ENCODE results near the gene CTBP2. TPM values are rescaled to one million over a fixed set of nuclear protein-coding genes. Genes with fewer than 3 reads are reported as not detected.

Gene CTBP2
- total and polyA plus RNA-seq, 4 donors, result 3.4 to 59.2 (median 5.5) TPM

GRCh38 chr10:125129076-125129458 is 31.3 kb downstream of the CTBP2 start:
- Histone ChIP-seq H3K9ac (ENCODE audit: low read depth in 1 of 2, low read length in 2 of 2) (no peak overlapping the region), H3K36me3 (ENCODE audit: control insufficient read depth in 4 of 4, insufficient read depth in 3 of 4, low read depth in 1 of 4, low read length in 3 of 4) (no peaks in the 10 kb centered on the region), H3K4me1 (ENCODE audit: control insufficient read depth in 4 of 4, insufficient read depth in 4 of 4, low read length in 3 of 4) (peaks cover 0 to 2% (median 0%) of the 10 kb centered on the region in 4 donors), H3K4me3 (ENCODE audit: low read depth in 1 of 3, low read length in 3 of 3) (no peak overlapping the region), H3K27me3 (ENCODE audit: control insufficient read depth in 4 of 4, insufficient read depth in 4 of 4, low read length in 3 of 4) (no peaks in the 10 kb centered on the region), H3K27ac (ENCODE audit: low read depth in 1 of 2, low read length in 2 of 2) (no peak overlapping the region), H3K9me3 (ENCODE audit: control insufficient read depth in 4 of 4, low read length in 3 of 4) (peaks cover 0 to 3% (median 0%) of the 10 kb centered on the region in 4 donors)
- DNase-seq (ENCODE audit: low spot score), result no peak
- TF ChIP-seq TAF1 (conservative IDR thresholded peaks at IDR 0.05), result no peak
- no peak for TF ChIP-seq EGR1 (IDR thresholded peaks at IDR 0.05; ENCODE audit: low read depth in 2 of 2)
- TF ChIP-seq FOXA2 (IDR thresholded peaks at IDR 0.05), result no peak
- TF ChIP-seq HNF4G (IDR thresholded peaks at IDR 0.05), result no peak
- TF ChIP-seq NR2F2 (IDR thresholded peaks at IDR 0.05), result no peak
- TF ChIP-seq CTCF (IDR thresholded peaks at IDR 0.05; ENCODE audit: low read depth, low read length, missing input control), result no peak
- no peak for TF ChIP-seq RAD21 (IDR thresholded peaks at IDR 0.05)
- 84% methylated on average over 3 of the region's 3 CpGs for WGBS

GRCh38 chr10:125128397-125129075 is 31.8 kb downstream of the CTBP2 start:
- 89% methylated on average over 8 of the region's 8 CpGs for WGBS
- Histone ChIP-seq H3K4me3 (ENCODE audit: low read depth in 1 of 3, low read length in 3 of 3) (no peak overlapping the region), H3K27me3 (ENCODE audit: control insufficient read depth in 4 of 4, insufficient read depth in 4 of 4, low read length in 3 of 4) (no peaks in the 10 kb centered on the region), H3K27ac (ENCODE audit: low read depth in 1 of 2, low read length in 2 of 2) (no peak overlapping the region), H3K9ac (ENCODE audit: low read depth in 1 of 2, low read length in 2 of 2) (no peak overlapping the region), H3K9me3 (ENCODE audit: control insufficient read depth in 4 of 4, low read length in 3 of 4) (peaks cover 0 to 3% (median 0%) of the 10 kb centered on the region in 4 donors), H3K36me3 (ENCODE audit: control insufficient read depth in 4 of 4, insufficient read depth in 3 of 4, low read depth in 1 of 4, low read length in 3 of 4) (no peaks in the 10 kb centered on the region), H3K4me1 (ENCODE audit: control insufficient read depth in 4 of 4, insufficient read depth in 4 of 4, low read length in 3 of 4) (peaks cover 0 to 2% (median under 1%) of the 10 kb centered on the region in 4 donors)
- DNase-seq (ENCODE audit: low spot score), result no peak
- TF ChIP-seq MAX (IDR thresholded peaks at IDR 0.05) (no peak), RAD21 (IDR thresholded peaks at IDR 0.05) (no peak), RXRA (IDR thresholded peaks at IDR 0.05) (no peak), GABPA (IDR thresholded peaks at IDR 0.05 in 1 of 2, conservative IDR thresholded peaks at IDR 0.05 in 1 of 2) (no peak), FOXA2 (IDR thresholded peaks at IDR 0.05) (no peak), ATF3 (IDR thresholded peaks at IDR 0.05) (no peak), JUND (IDR thresholded peaks at IDR 0.05) (no peak)

- H3K36me3 ChIP-seq (ENCODE audit: control insufficient read depth in 4 of 4, insufficient read depth in 3 of 4, low read depth in 1 of 4, low read length in 3 of 4), result no peaks in the 10 kb centered on the region
- H3K9ac ChIP-seq (ENCODE audit: low read depth in 1 of 2, low read length in 2 of 2), result no peak overlapping the region
- H3K4me3 ChIP-seq (ENCODE audit: low read depth in 1 of 3, low read length in 3 of 3), result no peak overlapping the region
- TF ChIP-seq GABPA (IDR thresholded peaks at IDR 0.05 in 1 of 2, conservative IDR thresholded peaks at IDR 0.05 in 1 of 2), result no peak
- no peak for TF ChIP-seq REST (IDR thresholded peaks at IDR 0.05)
- no peak for DNase-seq (ENCODE audit: low spot score)
- no peaks in the 10 kb centered on the region for H3K27me3 ChIP-seq (ENCODE audit: control insufficient read depth in 4 of 4, insufficient read depth in 4 of 4, low read length in 3 of 4)
- H3K4me1 ChIP-seq (ENCODE audit: control insufficient read depth in 4 of 4, insufficient read depth in 4 of 4, low read length in 3 of 4), result peaks cover 0 to 3% (median 1%) of the 10 kb centered on the region in 4 donors
- H3K9me3 ChIP-seq (ENCODE audit: control insufficient read depth in 4 of 4, low read length in 3 of 4), result peaks cover 0 to 3% (median 0%) of the 10 kb centered on the region in 4 donors
- no peak overlapping the region for H3K27ac ChIP-seq (ENCODE audit: low read depth in 1 of 2, low read length in 2 of 2)
- WGBS, result 59% methylated on average over 3 of the region's 3 CpGs
These were observed 32.4 kb downstream of the CTBP2 start for GRCh38 chr10:125127986-125128385.
